GM18498 (cell line): ENCODE results near the gene FAM83F.
"Not testable (repeated sequence)": the region's sequence is repeated elsewhere in the genome, so short reads cannot be mapped to it uniquely, and the experiment has no call there.

Experiments
- ATAC-seq: cut with Tn5 transposase; IDR thresholded peaks from one replicate; pipeline ENCODE4 v1.9.1; 2021; ENCODE audit warnings: mild to moderate bottlenecking, moderate library complexity; ENCODE audit not compliant: unreplicated experiment

Gene FAM83F

GRCh38 chr22:39992088-39992826 lies 2.5 kb upstream of the FAM83F start:
- ATAC-seq: no peak

GRCh38 chr22:39992894-39993293 lies 1.9 kb upstream of the FAM83F start:
- ATAC-seq: not testable (repeated sequence)

GRCh38 chr22:39994041-39994565 lies 651 bp upstream of the FAM83F start:
- no peak for ATAC-seq

- ATAC-seq: no peak
Observed at GRCh38 chr22:39995393-39996252, 869 bp downstream of the FAM83F start.

GRCh38 chr22:39996732-39997131 lies 2.0 kb downstream of the FAM83F start:
- no peak for ATAC-seq

- no peak for ATAC-seq
Observed at GRCh38 chr22:39997421-39997820, 2.7 kb downstream of the FAM83F start.

GRCh38 chr22:39997939-39998726 lies 3.4 kb downstream of the FAM83F start:
- ATAC-seq: no peak

- ATAC-seq: no peak
Observed at GRCh38 chr22:39999144-39999757, 4.5 kb downstream of the FAM83F start.

- ATAC-seq: no peak
Observed at GRCh38 chr22:40000171-40000570, 5.4 kb downstream of the FAM83F start.

- ATAC-seq: no peak
Observed at GRCh38 chr22:40001106-40001505, 6.4 kb downstream of the FAM83F start.

GRCh38 chr22:40001800-40002577 lies 7.2 kb downstream of the FAM83F start:
- ATAC-seq: no peak

- ATAC-seq: no peak
Observed at GRCh38 chr22:40002935-40003715, 8.4 kb downstream of the FAM83F start.

GRCh38 chr22:40004836-40005235 lies 10.1 kb downstream of the FAM83F start:
- ATAC-seq: no peak

- no peak for ATAC-seq
Observed at GRCh38 chr22:40006641-40007040, 11.9 kb downstream of the FAM83F start.

- no peak for ATAC-seq
Observed at GRCh38 chr22:40007853-40008710, 13.3 kb downstream of the FAM83F start.

- ATAC-seq: no peak
Observed at GRCh38 chr22:40008726-40009291, 14.1 kb downstream of the FAM83F start.

GRCh38 chr22:40009292-40009774 lies 14.6 kb downstream of the FAM83F start:
- no peak for ATAC-seq
